HepG2 (cell line): ENCODE measurements around the gene LYPLA2. TPM values are rescaled to one million over a fixed set of nuclear protein-coding genes. Genes with fewer than 3 reads are reported as not detected.

Experiments used
- AHDC1 ChIP-seq: sonication (generic); formaldehyde crosslinking; IDR thresholded peaks from 2 replicates; pipeline ENCODE4 v1.5.1; 2020; ENCODE audit warnings: mild to moderate bottlenecking, missing genetic modification reagents, borderline replicate concordance
- NR2C2 ChIP-seq: sonication (generic); formaldehyde crosslinking; IDR thresholded peaks from 2 replicates; pipeline ENCODE4 v1.4.0; 2020; ENCODE audit warnings: missing genetic modification reagents, mild to moderate bottlenecking, moderate library complexity, borderline replicate concordance
- ZKSCAN8 ChIP-seq: IDR thresholded peaks from 2 replicates; pipeline ENCODE4 v1.6.1; 2016; ENCODE audit warnings: borderline replicate concordance, missing genetic modification reagents, missing compliant biosample characterization
- polyA plus RNA-seq, 8 experiments: library from polyadenylated mRNA; depleted of rRNA in 3 of 8; stranded (reverse) in 7 of 8; unstranded in 1 of 8; fragments of >200 nt; fragmentation: Illumina TruSeq in 4 of 8; extraction: Trizol in 4 of 8; gene quantifications; 2 replicates each; pipeline versions ENCODE4 v1.2.1 to v1.2.3, GENCODE V29; 2011 to 2016; ENCODE audit warnings: low read depth in 4 of 8, missing spikeins in 1 of 8, mixed read lengths in 1 of 8; ENCODE audit not compliant: insufficient read depth in 1 of 8
- total RNA-seq, 5 experiments: library from RNA; depleted of rRNA; stranded (reverse); fragments of >200 nt; fragmentation: Illumina TruSeq; extraction: Trizol; gene quantifications; 2 replicates each; pipeline ENCODE4 v1.2.3, GENCODE V29; 2016; ENCODE audit warnings: low read depth in 1 of 5
- TF ChIP-seq, protein P1 (sequence below), 2 experiments: sonication (generic) in 1 of 2; formaldehyde crosslinking in 1 of 2; IDR thresholded peaks; 2 replicates each; pipeline versions ENCODE4 v1.6.1 to v1.9.0; 2014 to 2022; ENCODE audit warnings: antibody characterized with exemption in 1 of 2, borderline replicate concordance in 1 of 2, inconsistent platforms in 1 of 2, low read depth in 1 of 2, missing genetic modification reagents in 1 of 2
- TF ChIP-seq, protein P2 (sequence below): sonication (generic); formaldehyde crosslinking; IDR thresholded peaks from 2 replicates; pipeline ENCODE4 v1.4.0; 2020; ENCODE audit warnings: missing genetic modification reagents, borderline replicate concordance
- TF ChIP-seq, protein P3 (sequence below): sonication (generic); formaldehyde crosslinking; IDR thresholded peaks from 2 replicates; pipeline ENCODE4 v1.4.0; 2020; ENCODE audit warnings: mild to moderate bottlenecking, missing genetic modification reagents, borderline replicate concordance

The LYPLA2 gene
- total and polyA plus RNA-seq, 2 of the 13 experiments (the other 11 are each of a cell fraction or from before 2014, with no cell fraction given): 72.1 to 73.2 TPM

DNA sequence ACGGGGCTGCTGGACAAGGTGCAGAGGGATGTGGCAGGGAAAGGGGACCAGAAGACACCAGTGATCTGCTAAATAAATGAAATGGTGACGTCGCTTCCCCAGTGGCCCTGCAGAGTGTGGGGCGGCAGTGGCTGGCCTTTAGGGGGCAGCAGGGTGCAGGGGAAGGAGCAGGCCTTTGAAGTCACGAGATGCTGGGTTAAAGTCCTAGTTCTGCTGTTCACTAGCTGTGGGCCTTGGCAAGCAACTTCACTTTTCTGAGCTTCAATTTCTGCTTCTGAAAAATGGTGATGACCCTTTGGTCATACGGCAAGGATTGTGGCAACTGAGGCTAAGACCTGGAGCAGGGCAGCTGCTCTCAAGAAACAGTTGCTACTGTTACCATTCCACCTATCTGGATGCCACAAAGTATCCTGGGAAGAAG lies 18.8 kb downstream of the LYPLA2 start (continued):
- TF ChIP-seq, protein P1, sequence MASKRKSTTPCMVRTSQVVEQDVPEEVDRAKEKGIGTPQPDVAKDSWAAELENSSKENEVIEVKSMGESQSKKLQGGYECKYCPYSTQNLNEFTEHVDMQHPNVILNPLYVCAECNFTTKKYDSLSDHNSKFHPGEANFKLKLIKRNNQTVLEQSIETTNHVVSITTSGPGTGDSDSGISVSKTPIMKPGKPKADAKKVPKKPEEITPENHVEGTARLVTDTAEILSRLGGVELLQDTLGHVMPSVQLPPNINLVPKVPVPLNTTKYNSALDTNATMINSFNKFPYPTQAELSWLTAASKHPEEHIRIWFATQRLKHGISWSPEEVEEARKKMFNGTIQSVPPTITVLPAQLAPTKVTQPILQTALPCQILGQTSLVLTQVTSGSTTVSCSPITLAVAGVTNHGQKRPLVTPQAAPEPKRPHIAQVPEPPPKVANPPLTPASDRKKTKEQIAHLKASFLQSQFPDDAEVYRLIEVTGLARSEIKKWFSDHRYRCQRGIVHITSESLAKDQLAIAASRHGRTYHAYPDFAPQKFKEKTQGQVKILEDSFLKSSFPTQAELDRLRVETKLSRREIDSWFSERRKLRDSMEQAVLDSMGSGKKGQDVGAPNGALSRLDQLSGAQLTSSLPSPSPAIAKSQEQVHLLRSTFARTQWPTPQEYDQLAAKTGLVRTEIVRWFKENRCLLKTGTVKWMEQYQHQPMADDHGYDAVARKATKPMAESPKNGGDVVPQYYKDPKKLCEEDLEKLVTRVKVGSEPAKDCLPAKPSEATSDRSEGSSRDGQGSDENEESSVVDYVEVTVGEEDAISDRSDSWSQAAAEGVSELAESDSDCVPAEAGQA (IDR thresholded peaks at IDR 0.05; ENCODE audit: low read depth): no peak
- TF ChIP-seq, protein P1 (CRISPR knock-in tag; IDR thresholded peaks at IDR 0.05; ENCODE audit: borderline replicate concordance): no peak
- no peak for TF ChIP-seq NR2C2 (CRISPR knock-in tag)
- TF ChIP-seq, protein P2, sequence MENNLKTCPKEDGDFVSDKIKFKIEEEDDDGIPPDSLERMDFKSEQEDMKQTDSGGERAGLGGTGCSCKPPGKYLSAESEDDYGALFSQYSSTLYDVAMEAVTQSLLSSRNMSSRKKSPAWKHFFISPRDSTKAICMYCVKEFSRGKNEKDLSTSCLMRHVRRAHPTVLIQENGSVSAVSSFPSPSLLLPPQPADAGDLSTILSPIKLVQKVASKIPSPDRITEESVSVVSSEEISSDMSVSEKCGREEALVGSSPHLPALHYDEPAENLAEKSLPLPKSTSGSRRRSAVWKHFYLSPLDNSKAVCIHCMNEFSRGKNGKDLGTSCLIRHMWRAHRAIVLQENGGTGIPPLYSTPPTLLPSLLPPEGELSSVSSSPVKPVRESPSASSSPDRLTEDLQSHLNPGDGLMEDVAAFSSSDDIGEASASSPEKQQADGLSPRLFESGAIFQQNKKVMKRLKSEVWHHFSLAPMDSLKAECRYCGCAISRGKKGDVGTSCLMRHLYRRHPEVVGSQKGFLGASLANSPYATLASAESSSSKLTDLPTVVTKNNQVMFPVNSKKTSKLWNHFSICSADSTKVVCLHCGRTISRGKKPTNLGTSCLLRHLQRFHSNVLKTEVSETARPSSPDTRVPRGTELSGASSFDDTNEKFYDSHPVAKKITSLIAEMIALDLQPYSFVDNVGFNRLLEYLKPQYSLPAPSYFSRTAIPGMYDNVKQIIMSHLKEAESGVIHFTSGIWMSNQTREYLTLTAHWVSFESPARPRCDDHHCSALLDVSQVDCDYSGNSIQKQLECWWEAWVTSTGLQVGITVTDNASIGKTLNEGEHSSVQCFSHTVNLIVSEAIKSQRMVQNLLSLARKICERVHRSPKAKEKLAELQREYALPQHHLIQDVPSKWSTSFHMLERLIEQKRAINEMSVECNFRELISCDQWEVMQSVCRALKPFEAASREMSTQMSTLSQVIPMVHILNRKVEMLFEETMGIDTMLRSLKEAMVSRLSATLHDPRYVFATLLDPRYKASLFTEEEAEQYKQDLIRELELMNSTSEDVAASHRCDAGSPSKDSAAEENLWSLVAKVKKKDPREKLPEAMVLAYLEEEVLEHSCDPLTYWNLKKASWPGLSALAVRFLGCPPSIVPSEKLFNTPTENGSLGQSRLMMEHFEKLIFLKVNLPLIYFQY (CRISPR knock-in tag): no peak
- TF ChIP-seq ZKSCAN8: no peak; the same call in 1 of the 2 replicates
- TF ChIP-seq AHDC1 (CRISPR knock-in tag): no peak
- TF ChIP-seq, protein P3, sequence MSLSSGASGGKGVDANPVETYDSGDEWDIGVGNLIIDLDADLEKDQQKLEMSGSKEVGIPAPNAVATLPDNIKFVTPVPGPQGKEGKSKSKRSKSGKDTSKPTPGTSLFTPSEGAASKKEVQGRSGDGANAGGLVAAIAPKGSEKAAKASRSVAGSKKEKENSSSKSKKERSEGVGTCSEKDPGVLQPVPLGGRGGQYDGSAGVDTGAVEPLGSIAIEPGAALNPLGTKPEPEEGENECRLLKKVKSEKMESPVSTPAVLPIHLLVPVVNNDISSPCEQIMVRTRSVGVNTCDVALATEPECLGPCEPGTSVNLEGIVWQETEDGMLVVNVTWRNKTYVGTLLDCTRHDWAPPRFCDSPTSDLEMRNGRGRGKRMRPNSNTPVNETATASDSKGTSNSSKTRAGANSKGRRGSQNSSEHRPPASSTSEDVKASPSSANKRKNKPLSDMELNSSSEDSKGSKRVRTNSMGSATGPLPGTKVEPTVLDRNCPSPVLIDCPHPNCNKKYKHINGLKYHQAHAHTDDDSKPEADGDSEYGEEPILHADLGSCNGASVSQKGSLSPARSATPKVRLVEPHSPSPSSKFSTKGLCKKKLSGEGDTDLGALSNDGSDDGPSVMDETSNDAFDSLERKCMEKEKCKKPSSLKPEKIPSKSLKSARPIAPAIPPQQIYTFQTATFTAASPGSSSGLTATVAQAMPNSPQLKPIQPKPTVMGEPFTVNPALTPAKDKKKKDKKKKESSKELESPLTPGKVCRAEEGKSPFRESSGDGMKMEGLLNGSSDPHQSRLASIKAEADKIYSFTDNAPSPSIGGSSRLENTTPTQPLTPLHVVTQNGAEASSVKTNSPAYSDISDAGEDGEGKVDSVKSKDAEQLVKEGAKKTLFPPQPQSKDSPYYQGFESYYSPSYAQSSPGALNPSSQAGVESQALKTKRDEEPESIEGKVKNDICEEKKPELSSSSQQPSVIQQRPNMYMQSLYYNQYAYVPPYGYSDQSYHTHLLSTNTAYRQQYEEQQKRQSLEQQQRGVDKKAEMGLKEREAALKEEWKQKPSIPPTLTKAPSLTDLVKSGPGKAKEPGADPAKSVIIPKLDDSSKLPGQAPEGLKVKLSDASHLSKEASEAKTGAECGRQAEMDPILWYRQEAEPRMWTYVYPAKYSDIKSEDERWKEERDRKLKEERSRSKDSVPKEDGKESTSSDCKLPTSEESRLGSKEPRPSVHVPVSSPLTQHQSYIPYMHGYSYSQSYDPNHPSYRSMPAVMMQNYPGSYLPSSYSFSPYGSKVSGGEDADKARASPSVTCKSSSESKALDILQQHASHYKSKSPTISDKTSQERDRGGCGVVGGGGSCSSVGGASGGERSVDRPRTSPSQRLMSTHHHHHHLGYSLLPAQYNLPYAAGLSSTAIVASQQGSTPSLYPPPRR (CRISPR knock-in tag): no peak
